Measurements from ENCODE around the gene SLC30A4.

DNA sequence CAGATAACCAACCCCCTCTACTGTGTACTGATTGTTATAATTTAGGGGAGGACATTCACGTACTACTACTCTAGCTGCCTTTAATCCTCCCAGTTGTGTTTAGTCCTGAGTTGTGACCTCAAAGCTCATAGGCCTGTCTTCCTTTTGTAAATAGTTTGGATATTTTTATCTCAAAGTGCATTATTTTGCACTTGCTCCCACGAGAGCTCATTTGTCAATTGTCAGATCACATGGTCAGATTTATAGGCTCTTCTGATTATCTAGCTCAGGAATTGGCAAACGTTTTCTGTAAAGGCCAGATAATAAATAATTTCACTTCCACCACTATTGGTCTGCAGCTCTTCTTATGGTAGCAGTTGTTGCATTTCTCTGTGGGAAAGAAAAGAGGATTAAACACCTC lies 14.4 kb upstream of the SLC30A4 start:
- TF ChIP-seq CTCF (conservative IDR thresholded peaks at IDR 0.05; ENCODE audit: low read depth in 2 of 2) = no peak
- no peak for TF ChIP-seq POLR2AphosphoS5 (IDR thresholded peaks at IDR 0.05; ENCODE audit: low read depth)
- no peak for TF ChIP-seq EZH2 (IDR thresholded peaks at IDR 0.05; ENCODE audit: low read depth, unreplicated experiment)
- TF ChIP-seq EZH2phosphoT487 (IDR thresholded peaks at IDR 0.05; ENCODE audit: unreplicated experiment) = no peak
- no peak for TF ChIP-seq REST (IDR thresholded peaks at IDR 0.05; ENCODE audit: unreplicated experiment)

All from GM23338 (cell line).